MCF 10A (cell line): ENCODE data around the gene PDCD7. TPM values are rescaled to one million over a fixed set of nuclear protein-coding genes. Genes with fewer than 3 reads are reported as not detected.

Experiments
- BruUV-seq: library from RNA; stranded (reverse); fragments of 400-500 nt; replicated peaks from 2 replicates; lab custom pipeline; 2021; lab: Mats Ljungman, UMichigan
- CTCF ChIA-PET: fragments of 300-600 bp; sonication (Branson Sonifier 250); formaldehyde crosslinking; extraction: SDS; loops from one replicate; lab custom pipeline; 2021; ENCODE audit warnings: antibody characterized with exemption, inconsistent platforms; lab: Yijun Ruan, JAX
- POLR2A ChIA-PET: fragments of 300-600, 350-650 bp; sonication (Branson Sonifier 250); formaldehyde crosslinking; extraction: SDS; loops from one replicate; lab custom pipeline; 2020; ENCODE audit warnings: antibody characterized with exemption, inconsistent platforms; lab: Yijun Ruan, JAX
- DNase-seq: peaks from one replicate; pipeline ENCODE4 v3.0.0-alpha.2; 2018; ENCODE audit not compliant: unreplicated experiment
- H3K27ac Mint-ChIP-seq: one replicate; pipeline ENCODE4 v1.8.0; 2022; ENCODE audit warnings: mild to moderate bottlenecking, low read depth, mixed read lengths; ENCODE audit not compliant: unreplicated experiment
- H3K27me3 Mint-ChIP-seq: one replicate; pipeline ENCODE4 v1.8.0; 2022; ENCODE audit warnings: mixed read lengths; ENCODE audit not compliant: insufficient read depth, unreplicated experiment
- H3K36me3 Mint-ChIP-seq: one replicate; pipeline ENCODE4 v1.8.0; 2022; ENCODE audit warnings: mild to moderate bottlenecking, moderate library complexity, mixed read lengths; ENCODE audit not compliant: insufficient read depth, unreplicated experiment
- H3K4me1 Mint-ChIP-seq: one replicate; pipeline ENCODE4 v1.8.0; 2022; ENCODE audit warnings: mixed read lengths; ENCODE audit not compliant: insufficient read depth, unreplicated experiment
- H3K4me3 Mint-ChIP-seq: one replicate; pipeline ENCODE4 v1.8.0; 2022; ENCODE audit warnings: mild to moderate bottlenecking, moderate library complexity, mixed read lengths; ENCODE audit not compliant: unreplicated experiment
- H3K9me3 Mint-ChIP-seq: one replicate; pipeline ENCODE4 v1.8.0; 2022; ENCODE audit warnings: mixed read lengths; ENCODE audit not compliant: unreplicated experiment
- CTCF ChIP-seq: fragments of 200-600 bp; IDR thresholded peaks from one replicate; pipeline ENCODE4 v1.8.0; 2022; ENCODE audit warnings: antibody characterized with exemption, mild to moderate bottlenecking; ENCODE audit not compliant: unreplicated experiment
- intact Hi-C: fragments of 100-400 bp; cut with micrococcal nuclease; formaldehyde crosslinking; loops from 2 replicates; pipeline ENCODE4 v1.14.1; 2022
- total RNA-seq: library from RNA; stranded (reverse); gene quantifications from 2 replicates; pipeline ENCODE4 v1.2.3, GENCODE V29; 2022

PDCD7 gene
- total RNA-seq, 1 experiment from 2014 or later: 26.3 TPM

- H3K36me3 Mint-ChIP-seq: peaks cover 58% of the 10 kb centered on the region
- H3K4me3 Mint-ChIP-seq: no peak within 1 kb of the TSS
- H3K27me3 Mint-ChIP-seq: no peaks in the 10 kb centered on the region
- CTCF ChIA-PET: interaction anchor here (0.7 to 1.7 kb wide), 4 partner anchors 18 to 384 kb away, joined by 3 to 4 read pairs (median 4); no protein-coding TSS in a partner anchor
- no peaks in the 10 kb centered on the region for H3K9me3 Mint-ChIP-seq
- POLR2A ChIA-PET: interaction anchor here (0.9 kb wide), 1 partner anchor 17 kb away, joined by 3 read pairs; no protein-coding TSS in a partner anchor
- no TSS peak for BruUV-seq
- H3K4me1 Mint-ChIP-seq: no peaks in the 10 kb centered on the region
- TF ChIP-seq CTCF: no peak
- no peak for DNase-seq
- intact Hi-C loops: no loop called here
- no peak within 1 kb of the TSS for H3K27ac Mint-ChIP-seq
Observed at GRCh38 chr15:65115086-65115485, 18.5 kb downstream of the PDCD7 start, which contains the start of gene UBAP1L. UBAP1L (minus strand) TSS chr15:65115200; CDS start chr15:65106215, 8,985 bp downstream.

- Mint-ChIP-seq H3K4me1 (no peaks in the 10 kb centered on the region), H3K27me3 (no peaks in the 10 kb centered on the region), H3K27ac (no peak overlapping the region), H3K36me3 (peaks cover 39% of the 10 kb centered on the region), H3K9me3 (no peaks in the 10 kb centered on the region), H3K4me3 (no peak overlapping the region)
- no TSS peak for BruUV-seq
- DNase-seq: no peak
- intact Hi-C loops: no loop called here
- ChIA-PET POLR2A (interaction anchor here (0.6 kb wide), 2 partner anchors 285 to 377 kb away, joined by 3 read pairs; partner anchors contain the start of gene PIF1), CTCF (interaction anchor here (0.6 to 1.2 kb wide), 3 partner anchors 9 to 812 kb away, joined by 3 to 9 read pairs (median 3); no protein-coding TSS in a partner anchor)
- no peak for TF ChIP-seq CTCF
Observed at GRCh38 chr15:65110676-65111292, 22.8 kb downstream of the PDCD7 start.

GRCh38 chr15:65106011-65106590, 27.5 kb downstream of the PDCD7 start:
- Mint-ChIP-seq H3K36me3 (peaks cover 50% of the 10 kb centered on the region), H3K9me3 (no peaks in the 10 kb centered on the region), H3K4me1 (no peaks in the 10 kb centered on the region), H3K27me3 (no peaks in the 10 kb centered on the region), H3K4me3 (no peak overlapping the region), H3K27ac (no peak overlapping the region)
- ChIA-PET CTCF (interaction anchor here (0.6 kb wide), 1 partner anchor 210 kb away, joined by 3 read pairs; no protein-coding TSS in a partner anchor), POLR2A (interaction anchor here (1.1 kb wide), 1 partner anchor 15 kb away, joined by 3 read pairs; no protein-coding TSS in a partner anchor)
- BruUV-seq: no TSS peak
- intact Hi-C loops: no loop called here
- no peak for DNase-seq
- TF ChIP-seq CTCF: no peak

GRCh38 chr15:65105038-65105437, 28.6 kb downstream of the PDCD7 start:
- peaks cover 59% of the 10 kb centered on the region for H3K36me3 Mint-ChIP-seq
- no peaks in the 10 kb centered on the region for H3K4me1 Mint-ChIP-seq
- no peak for DNase-seq
- intact Hi-C loops: no loop called here
- H3K9me3 Mint-ChIP-seq: no peaks in the 10 kb centered on the region
- no peak for TF ChIP-seq CTCF
- ChIA-PET CTCF (no interaction called here), POLR2A (interaction anchor here (1.1 kb wide), 1 partner anchor 16 kb away, joined by 3 read pairs; no protein-coding TSS in a partner anchor)
- no peak overlapping the region for H3K4me3 Mint-ChIP-seq
- BruUV-seq: no TSS peak
- H3K27ac Mint-ChIP-seq: no peak overlapping the region
- H3K27me3 Mint-ChIP-seq: no peaks in the 10 kb centered on the region
